IPS-11a (cell line): Measurements from ENCODE around the gene DIAPH1.

ENCODE experiments used
- H3K4me3 ChIP-seq: one replicate; pipeline ENCODE4 v1.5.1; 2013; ENCODE audit warnings: low read depth, low read length, control low read depth

DIAPH1 gene

DNA sequence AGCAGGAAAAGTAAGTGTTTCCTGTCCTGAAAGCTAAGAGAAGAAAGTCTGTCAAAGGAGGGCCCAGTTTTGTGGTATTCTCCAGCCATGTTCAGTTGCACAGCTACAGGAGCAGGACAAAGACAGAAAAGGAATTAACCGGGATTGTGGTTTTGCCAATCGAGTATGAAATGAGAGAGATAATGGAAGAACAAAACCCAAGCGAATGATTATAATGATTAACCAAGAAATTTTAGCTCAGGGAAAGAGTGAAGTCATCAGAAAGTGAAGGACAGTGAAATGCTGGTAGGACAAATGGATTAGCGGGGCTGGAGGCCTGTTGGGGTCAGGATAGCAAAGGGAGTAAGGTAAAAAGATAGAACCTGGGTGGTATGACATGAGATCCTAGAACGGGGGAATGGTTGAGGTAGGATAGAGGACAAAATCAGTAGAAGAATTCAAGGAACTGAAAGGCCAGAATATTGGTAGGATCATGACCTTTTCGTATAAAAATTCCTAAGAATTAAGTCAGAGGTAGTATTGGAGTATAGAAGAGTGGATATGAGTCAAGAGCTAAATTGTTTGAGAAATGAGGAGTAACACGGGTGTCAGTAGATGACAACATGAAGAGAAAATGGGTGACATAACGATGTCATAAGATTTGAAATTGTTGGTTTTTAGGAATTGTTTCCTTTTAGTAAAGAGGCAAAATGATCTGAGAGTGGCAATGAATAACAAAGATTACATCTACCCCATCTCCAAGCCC, 52.8 kb downstream of the DIAPH1 start:
- H3K4me3 ChIP-seq = no peak overlapping the region

GRCh38 chr5:141564216-141564692, 54.5 kb downstream of the DIAPH1 start:
- H3K4me3 ChIP-seq = no peak overlapping the region

DNA sequence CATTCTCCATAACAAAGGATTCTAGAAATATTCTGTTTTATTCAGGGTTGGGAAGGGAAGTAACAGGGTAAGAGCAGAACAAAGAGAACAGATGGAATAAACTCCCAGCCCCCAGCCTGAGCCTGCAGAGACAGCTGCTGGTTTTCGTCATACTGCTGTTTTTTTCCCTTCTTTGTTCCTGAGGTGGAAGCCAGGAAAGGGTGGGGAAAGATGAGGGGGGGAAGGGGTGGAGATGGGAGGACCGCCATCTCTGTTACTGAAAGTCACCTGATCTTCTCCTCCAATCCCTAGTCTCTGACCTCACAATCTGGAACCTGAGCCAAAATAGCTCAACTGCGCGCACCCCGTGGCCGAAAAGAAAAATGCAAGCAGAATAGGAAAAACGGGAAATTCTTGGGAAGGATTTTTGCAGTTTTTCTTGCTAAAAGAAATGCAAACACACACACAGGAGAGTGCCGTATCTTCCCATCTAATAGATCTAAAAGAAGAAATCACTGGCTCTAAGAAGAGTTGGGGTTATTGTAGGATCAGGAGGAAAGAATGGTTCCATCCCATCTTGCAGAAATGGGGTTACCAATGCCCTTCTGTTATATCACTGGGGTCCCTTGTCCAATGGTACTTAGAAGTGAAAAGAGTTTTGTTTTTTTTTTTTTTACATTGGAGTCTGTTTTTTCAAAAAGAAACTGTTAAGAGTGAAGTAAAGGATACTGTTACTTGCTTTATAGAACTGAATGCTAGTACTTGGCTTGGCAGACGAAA, 57.9 kb downstream of the DIAPH1 start:
- no peak overlapping the region for H3K4me3 ChIP-seq

- H3K4me3 ChIP-seq = no peak overlapping the region
Observed at GRCh38 chr5:141560151-141560550, 58.6 kb downstream of the DIAPH1 start.

DNA sequence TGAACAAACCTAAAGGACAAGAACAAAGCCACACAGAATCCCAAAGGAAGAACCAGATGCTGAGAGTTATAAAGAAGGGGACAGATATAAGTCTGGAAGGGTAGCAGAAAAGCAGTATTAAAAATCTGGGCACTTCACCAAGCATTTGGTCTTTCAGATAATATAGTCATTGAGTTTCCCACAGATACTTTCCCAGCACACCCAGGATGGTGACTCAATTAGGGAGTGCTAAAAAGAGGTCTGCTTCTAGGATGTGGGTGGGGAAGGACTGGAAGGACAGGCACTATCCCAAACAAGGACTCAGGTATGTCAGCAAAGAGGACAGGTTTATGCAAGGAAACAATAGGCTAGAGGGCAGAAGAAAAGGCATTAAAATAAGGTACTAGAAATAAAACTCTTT, 59.3 kb downstream of the DIAPH1 start:
- H3K4me3 ChIP-seq = no peak overlapping the region

- no peak overlapping the region for H3K4me3 ChIP-seq
Observed at GRCh38 chr5:141558150-141558549, 60.6 kb downstream of the DIAPH1 start.

- H3K4me3 ChIP-seq = no peak overlapping the region
Observed at GRCh38 chr5:141557681-141558136, 61.1 kb downstream of the DIAPH1 start.

DNA sequence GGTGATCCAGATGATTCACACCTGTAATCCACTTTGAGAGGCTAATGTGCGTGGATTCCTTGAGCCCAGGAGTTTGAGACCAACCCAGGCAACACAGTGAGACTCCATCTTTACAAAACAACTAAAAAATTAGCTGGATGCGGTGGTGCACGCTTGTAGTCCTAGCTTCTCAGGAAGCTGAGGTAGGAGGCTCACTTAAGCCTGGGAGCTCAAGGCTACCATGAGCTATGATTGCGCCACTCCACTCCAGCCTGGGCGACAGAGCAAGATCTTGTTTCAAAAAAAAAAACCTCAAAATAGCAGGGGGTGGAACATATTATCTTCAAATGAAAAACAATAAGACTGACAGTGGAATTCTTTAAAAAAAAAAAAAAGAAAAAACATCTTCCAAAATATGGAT, 70.9 kb downstream of the DIAPH1 start:
- H3K4me3 ChIP-seq = no peak overlapping the region

DNA sequence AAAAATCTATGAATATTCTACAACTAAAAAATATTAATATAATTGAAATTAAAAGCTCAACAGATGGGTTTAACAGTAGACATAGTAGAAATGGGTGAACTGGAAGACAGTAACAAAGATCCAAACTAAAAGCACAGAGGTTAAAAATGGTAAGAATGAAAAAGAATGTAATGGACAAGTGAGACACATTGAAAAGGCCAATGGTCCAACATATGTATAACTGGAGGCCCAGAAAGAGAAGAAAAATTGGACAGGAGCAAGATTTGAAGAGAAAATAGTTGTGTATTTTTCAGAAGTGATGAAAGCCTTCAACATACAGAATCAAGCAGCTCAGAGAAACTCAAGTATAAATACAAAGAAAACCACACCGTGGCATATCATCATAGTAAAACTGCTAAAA, 71.3 kb downstream of the DIAPH1 start:
- no peak overlapping the region for H3K4me3 ChIP-seq

DNA sequence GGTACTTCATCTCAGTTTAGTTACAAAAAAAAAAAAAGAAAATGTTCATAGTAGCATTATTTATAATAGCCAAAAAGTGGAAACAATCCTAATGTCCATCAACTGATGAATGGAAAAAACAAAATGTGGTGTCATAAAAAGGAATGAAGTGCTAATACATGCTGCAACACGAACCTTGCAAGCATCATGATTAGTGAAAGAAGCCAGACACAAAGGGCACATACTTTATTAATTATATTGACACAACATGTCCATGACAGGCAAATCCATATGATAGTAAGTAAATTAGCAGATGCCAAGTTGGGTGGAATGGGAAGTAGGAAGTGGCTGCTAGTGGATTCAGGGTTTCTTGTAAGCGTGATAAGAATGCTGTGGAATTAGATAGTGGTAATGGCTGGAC, 75.7 kb downstream of the DIAPH1 start:
- no peak overlapping the region for H3K4me3 ChIP-seq

DNA sequence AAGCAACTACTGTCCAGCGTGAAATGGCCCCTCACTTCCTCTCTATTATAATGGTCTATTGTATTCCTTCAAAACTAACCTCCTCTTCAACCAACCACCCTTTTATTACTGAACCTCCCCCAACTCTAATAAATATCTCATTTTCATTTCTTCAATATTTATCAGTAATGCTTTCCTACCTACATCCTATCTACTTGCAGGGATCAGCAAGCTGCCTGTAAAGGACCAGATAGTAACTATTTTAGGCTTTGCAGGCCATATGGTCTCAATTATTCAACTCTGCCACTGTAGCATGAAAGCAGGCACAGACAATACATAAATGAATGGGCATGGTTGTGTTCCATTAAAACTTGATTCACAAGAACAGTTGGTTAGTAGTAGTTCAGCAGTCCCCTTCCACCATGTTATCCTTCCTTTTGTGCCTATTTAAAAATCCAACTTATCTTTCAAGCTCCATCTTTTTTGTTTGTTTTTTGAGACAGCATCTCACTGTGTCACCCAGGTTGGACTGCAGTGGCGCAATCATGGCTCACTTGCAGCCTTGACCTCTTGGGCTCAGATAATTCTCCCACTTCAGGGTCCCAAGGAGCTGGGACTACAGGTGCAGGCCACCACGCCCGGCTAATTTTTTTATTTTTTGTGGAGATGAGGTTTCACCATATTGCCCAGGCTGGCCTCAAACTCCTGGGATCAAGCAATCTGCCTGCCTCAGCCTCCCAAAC, 84.1 kb downstream of the DIAPH1 start:
- no peak overlapping the region for H3K4me3 ChIP-seq

GRCh38 chr5:141533897-141534296, 84.9 kb downstream of the DIAPH1 start:
- no peak overlapping the region for H3K4me3 ChIP-seq

DNA sequence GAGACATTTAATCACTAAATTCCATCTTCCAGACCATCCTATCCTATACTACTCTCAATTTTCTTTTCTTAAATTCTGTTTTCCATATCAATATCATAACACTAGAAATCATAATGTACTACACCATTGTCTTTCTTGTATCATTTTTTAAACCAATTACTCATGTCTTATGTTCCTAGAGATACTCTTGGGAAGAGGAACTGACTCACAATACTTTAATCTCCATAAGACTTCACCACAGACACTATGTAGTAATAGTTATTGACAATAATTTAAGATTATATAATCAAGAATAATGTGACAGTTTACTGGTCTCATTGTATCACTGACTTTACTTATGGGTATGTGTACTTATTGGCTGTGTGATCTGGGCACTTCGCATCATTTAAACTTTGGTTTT, 86.1 kb downstream of the DIAPH1 start:
- no peak overlapping the region for H3K4me3 ChIP-seq

GRCh38 chr5:141529873-141530272, 88.9 kb downstream of the DIAPH1 start:
- no peak overlapping the region for H3K4me3 ChIP-seq

DNA sequence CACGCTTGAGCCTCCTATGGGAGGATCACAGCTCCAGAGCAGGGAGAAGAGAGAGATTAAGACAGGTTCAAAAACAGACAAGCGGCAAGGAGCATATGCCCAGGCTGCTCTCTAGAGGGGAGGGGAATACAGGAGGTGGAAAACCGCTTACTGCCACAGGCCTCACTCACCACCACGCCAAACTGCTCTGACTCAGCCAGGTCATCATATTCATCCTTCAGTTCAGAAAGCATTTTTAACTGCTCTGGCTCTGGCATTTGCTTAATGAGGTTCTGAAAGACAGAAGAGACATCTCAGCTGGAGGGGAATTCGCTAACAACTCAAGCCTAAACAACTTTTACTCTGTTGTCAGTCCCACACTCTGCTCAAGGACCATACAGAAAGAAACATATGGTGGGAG, 89.8 kb downstream of the DIAPH1 start:
- H3K4me3 ChIP-seq = no peak overlapping the region

- H3K4me3 ChIP-seq = no peak overlapping the region
Observed at GRCh38 chr5:141528291-141528984, 90.4 kb downstream of the DIAPH1 start.

GRCh38 chr5:141527426-141527825, 91.4 kb downstream of the DIAPH1 start:
- H3K4me3 ChIP-seq = no peak overlapping the region

GRCh38 chr5:141525653-141526052, 93.1 kb downstream of the DIAPH1 start:
- no peak overlapping the region for H3K4me3 ChIP-seq

GRCh38 chr5:141524604-141525597, 93.9 kb downstream of the DIAPH1 start:
- no peak overlapping the region for H3K4me3 ChIP-seq

- H3K4me3 ChIP-seq = no peak overlapping the region
Observed at GRCh38 chr5:141523991-141524390, 94.8 kb downstream of the DIAPH1 start.
